Ectodermal cell (in vitro differentiated cells): ENCODE results near the gene ZNF507.
"Not testable (repeated sequence)": the region's sequence is repeated elsewhere in the genome, so short reads cannot be mapped to it uniquely, and the experiment has no call there.

Experiments used
- H3K27ac ChIP-seq: 2 replicates; pipeline ENCODE4 v1.7.0; 2013; ENCODE audit warnings: mild to moderate bottlenecking, low read depth, low read length; ENCODE audit not compliant: insufficient read depth, poor library complexity, severe bottlenecking
- H3K27me3 ChIP-seq: 2 replicates; pipeline ENCODE4 v1.7.0; 2013; ENCODE audit warnings: mild to moderate bottlenecking, low read length; ENCODE audit not compliant: insufficient read depth, control insufficient read depth, poor library complexity, severe bottlenecking
- H3K36me3 ChIP-seq: one replicate; pipeline ENCODE4 v1.7.0; 2013; ENCODE audit warnings: low read length; ENCODE audit not compliant: control insufficient read depth, insufficient read depth
- H3K4me1 ChIP-seq: one replicate; pipeline ENCODE4 v1.7.0; 2013; ENCODE audit warnings: low read length; ENCODE audit not compliant: control insufficient read depth, insufficient read depth
- H3K4me3 ChIP-seq: 2 replicates; pipeline ENCODE4 v1.7.0; 2013; ENCODE audit warnings: low read depth, low read length, control low read depth; ENCODE audit not compliant: insufficient read depth
- H3K9me3 ChIP-seq: 2 replicates; pipeline ENCODE4 v1.7.0; 2013; ENCODE audit warnings: mild to moderate bottlenecking, low read length, moderate library complexity; ENCODE audit not compliant: control insufficient read depth
- WGBS, 2 experiments: methylation state at CpG; one replicate each; pipeline ENCODE4 v1.1.7; 2013; ENCODE audit warnings: missing lambda C conversion rate in 2 of 2; 5-methylcytosine and 5-hydroxymethylcytosine counted together

The ZNF507 gene

DNA sequence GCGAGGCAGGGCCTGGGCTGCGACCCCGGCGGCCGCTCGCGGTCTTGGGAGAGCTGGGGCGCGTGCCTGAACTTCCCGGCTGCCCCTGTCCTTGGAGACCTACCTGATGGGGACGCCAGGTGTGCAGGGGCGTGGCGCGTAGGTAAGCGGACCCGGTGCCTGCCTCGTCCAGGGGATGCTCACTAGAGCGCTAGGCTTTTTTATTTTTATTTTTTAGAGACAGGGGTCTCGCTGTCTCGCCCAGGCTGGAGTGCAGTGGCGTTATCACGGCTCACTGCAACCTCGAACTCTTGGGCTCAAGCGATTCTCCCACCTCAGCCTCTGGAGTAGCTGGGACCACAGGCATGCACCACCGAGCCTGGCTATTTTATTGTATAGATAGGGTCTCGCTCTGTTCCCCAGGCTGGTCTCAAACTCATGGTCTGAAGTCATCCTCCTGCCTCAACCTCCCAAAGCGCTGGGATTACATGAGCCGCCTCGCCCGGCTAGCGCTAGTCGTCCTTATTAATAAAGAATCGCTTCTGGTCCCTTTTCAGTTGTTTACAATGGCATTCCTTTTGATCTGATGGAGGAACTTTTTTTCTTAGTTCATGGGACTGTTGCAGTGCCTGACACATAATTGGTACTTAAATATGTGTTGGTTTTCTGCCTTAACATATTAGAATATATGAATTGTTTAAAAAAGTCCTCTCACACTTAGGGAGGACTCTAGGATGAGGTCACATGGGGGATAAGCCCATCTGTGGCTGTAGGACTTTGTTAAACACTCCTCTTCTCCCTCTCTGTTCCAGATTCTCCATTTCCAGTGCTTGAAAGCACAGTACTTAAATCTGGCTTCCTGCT, 61.0 kb downstream of the ZNF507 start:
- H3K27me3 ChIP-seq: no peaks in the 10 kb centered on the region
- H3K4me3 ChIP-seq: peak overlapping the region; percentile 84
- H3K27ac ChIP-seq: peak overlapping the region; percentile 98
- peaks cover 26% of the 10 kb centered on the region for H3K36me3 ChIP-seq
- WGBS, 2 experiments: 8 to 9% methylated on average over 33 of the region's 33 CpGs
- H3K4me1 ChIP-seq: peaks cover 9% of the 10 kb centered on the region
- no peaks in the 10 kb centered on the region for H3K9me3 ChIP-seq

DNA sequence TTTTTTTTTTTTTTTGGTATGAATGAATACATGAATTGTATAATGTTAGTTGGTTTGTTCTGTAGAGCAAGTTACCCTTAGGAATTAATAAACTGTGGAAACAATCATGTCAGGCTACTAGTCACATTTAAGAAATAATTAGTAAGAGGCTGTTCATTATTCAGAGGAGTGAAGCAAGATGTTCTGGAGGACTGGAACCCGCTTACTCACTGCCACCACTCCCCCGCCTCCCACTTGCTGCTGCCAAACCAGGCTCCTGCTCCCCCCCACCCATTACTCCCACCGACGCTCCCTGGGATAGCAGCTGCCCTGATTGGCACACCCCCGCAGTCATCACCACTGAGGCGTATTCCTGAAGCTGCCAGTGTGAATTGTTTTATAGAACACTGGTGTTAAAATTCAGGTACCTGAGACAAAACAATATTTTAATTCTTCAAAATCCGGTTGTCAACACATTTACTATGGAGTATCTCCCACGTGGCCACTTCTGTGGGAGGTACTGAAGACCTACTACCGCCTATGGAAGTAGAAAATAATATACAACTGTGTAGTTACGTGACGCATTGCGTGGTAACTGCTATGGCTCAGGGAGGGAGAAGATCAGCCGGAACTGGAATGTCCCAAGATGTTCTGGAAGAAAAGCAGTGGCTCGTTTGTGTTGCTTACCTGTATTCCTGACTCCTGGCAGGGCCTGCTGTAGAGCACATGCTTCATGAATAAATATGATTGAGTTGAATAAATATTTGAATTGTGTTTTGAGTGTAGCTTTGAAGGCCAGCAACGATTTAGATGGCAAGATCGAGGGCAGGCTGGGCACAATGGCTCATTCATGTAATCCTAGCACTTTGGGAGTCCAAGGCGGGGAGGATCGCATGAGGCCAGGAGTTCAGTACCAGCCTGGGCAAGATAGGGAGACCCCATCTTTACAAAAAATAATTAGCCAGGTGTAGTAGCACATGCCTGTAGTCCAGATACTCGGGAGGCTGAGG, 61.9 kb downstream of the ZNF507 start:
- no peaks in the 10 kb centered on the region for H3K27me3 ChIP-seq
- H3K4me1 ChIP-seq: peaks cover 9% of the 10 kb centered on the region
- H3K4me3 ChIP-seq: peak overlapping the region; percentile 84
- no peaks in the 10 kb centered on the region for H3K9me3 ChIP-seq
- peaks cover 26% of the 10 kb centered on the region for H3K36me3 ChIP-seq
- WGBS, 2 experiments: 92 to 95% methylated on average over 14 to 18 of the region's 19 CpGs
- no peak overlapping the region for H3K27ac ChIP-seq

DNA sequence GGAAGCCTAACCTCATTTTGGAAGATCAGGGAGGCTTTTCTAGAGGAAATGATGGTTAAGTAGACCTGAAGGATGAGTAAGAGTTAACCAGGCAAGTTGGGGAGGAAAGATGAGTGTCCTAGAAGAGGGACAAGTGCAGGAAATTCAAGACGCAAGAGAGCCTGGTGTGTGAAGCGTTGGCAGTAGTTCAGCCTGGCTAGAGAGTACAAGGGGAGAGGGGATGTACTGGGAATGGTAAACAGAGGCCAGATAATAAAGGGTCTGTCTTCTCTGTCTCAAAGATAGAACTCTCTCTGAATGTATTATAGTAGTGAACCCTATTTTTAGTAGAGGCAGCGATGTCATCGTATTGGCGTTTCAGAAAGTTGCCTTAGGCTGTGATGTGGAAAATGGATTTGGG, 69.8 kb downstream of the ZNF507 start:
- H3K9me3 ChIP-seq: no peaks in the 10 kb centered on the region
- no peaks in the 10 kb centered on the region for H3K4me1 ChIP-seq
- no peak overlapping the region for H3K27ac ChIP-seq
- peaks cover 39% of the 10 kb centered on the region for H3K36me3 ChIP-seq
- WGBS, 2 experiments: 91 to 98% methylated on average over 5 of the region's 5 CpGs
- no peak overlapping the region for H3K4me3 ChIP-seq
- H3K27me3 ChIP-seq: no peaks in the 10 kb centered on the region

GRCh38 chr19:32415669-32416068, 70.3 kb downstream of the ZNF507 start:
- no peak overlapping the region for H3K4me3 ChIP-seq
- no peaks in the 10 kb centered on the region for H3K4me1 ChIP-seq
- no peak overlapping the region for H3K27ac ChIP-seq
- no peaks in the 10 kb centered on the region for H3K9me3 ChIP-seq
- H3K27me3 ChIP-seq: no peaks in the 10 kb centered on the region
- WGBS, 2 experiments: 94 to 96% methylated on average over 5 of the region's 5 CpGs
- peaks cover 35% of the 10 kb centered on the region for H3K36me3 ChIP-seq

GRCh38 chr19:32416749-32417456, 71.5 kb downstream of the ZNF507 start:
- H3K27me3 ChIP-seq: no peaks in the 10 kb centered on the region
- H3K4me3 ChIP-seq: no peak overlapping the region
- no peaks in the 10 kb centered on the region for H3K4me1 ChIP-seq
- peaks cover 29% of the 10 kb centered on the region for H3K36me3 ChIP-seq
- H3K9me3 ChIP-seq: no peaks in the 10 kb centered on the region
- WGBS, 2 experiments: 91 to 96% methylated on average over 8 of the region's 8 CpGs
- no peak overlapping the region for H3K27ac ChIP-seq

GRCh38 chr19:32418155-32418554, 72.7 kb downstream of the ZNF507 start:
- 95 to 99% methylated on average over 2 of the region's 3 CpGs for WGBS, 2 experiments
- Histone ChIP-seq H3K27me3 (no peaks in the 10 kb centered on the region), H3K4me1 (no peaks in the 10 kb centered on the region), H3K9me3 (no peaks in the 10 kb centered on the region), H3K4me3 (no peak overlapping the region), H3K27ac (no peak overlapping the region), H3K36me3 (peaks cover 22% of the 10 kb centered on the region)

GRCh38 chr19:32421589-32422361, 76.4 kb downstream of the ZNF507 start:
- H3K9me3 ChIP-seq: no peaks in the 10 kb centered on the region
- peaks cover 8% of the 10 kb centered on the region for H3K36me3 ChIP-seq
- H3K27ac ChIP-seq: no peak overlapping the region
- no peak overlapping the region for H3K4me3 ChIP-seq
- H3K27me3 ChIP-seq: no peaks in the 10 kb centered on the region
- H3K4me1 ChIP-seq: no peaks in the 10 kb centered on the region
- WGBS, 2 experiments: 75 to 81% methylated on average over 6 to 7 of the region's 7 CpGs

DNA sequence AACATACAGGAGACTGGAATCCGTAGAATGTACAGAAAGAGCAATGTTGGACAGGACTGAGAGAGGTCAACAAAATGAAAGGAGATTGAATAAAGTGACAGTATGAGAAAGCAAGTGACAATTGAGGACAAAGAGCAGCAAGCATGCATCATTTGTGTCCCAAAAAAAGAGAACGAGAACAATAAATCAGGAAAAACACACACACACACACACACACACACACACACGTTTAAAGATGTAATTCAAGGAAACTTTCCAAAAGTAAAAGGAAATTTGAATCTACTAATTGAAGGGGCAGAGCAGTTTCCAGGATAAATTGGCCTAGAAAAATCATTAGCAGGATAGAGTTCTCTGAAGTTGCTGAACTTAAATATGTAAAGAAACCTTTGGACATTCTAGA, 77.0 kb downstream of the ZNF507 start:
- no peaks in the 10 kb centered on the region for H3K27me3 ChIP-seq
- peaks cover 3% of the 10 kb centered on the region for H3K36me3 ChIP-seq
- H3K9me3 ChIP-seq: no peaks in the 10 kb centered on the region
- H3K4me3 ChIP-seq: no peak overlapping the region
- H3K4me1 ChIP-seq: no peaks in the 10 kb centered on the region
- 83 to 94% methylated on average over 2 of the region's 3 CpGs for WGBS, 2 experiments
- H3K27ac ChIP-seq: no peak overlapping the region

DNA sequence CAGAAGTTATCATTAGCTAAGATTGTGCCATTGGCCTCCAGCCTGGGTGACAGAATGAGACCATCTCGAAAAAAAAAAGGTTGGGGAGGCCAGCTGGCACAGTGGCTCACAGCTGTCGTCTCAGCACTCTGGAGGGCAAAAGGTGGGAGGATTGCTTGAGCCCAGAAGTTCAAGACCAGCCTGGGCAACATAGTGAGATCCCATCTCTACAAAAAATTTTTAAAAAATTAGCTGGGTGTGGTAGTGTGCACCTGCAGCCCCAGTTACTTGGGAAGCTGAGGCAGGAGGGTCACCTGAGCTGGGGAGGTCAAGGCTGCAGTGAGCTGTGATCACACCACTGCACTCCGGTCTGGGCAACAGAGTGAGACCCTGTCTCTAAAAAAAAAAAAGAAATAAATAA, 78.5 kb downstream of the ZNF507 start:
- H3K27me3 ChIP-seq, H3K4me3 ChIP-seq, H3K4me1 ChIP-seq, H3K36me3 ChIP-seq, H3K27ac ChIP-seq, H3K9me3 ChIP-seq: not testable (repeated sequence)
- 85 to 94% methylated on average over 3 of the region's 3 CpGs for WGBS, 2 experiments
